KOPT-K1 (cell line): ENCODE results near the gene NUP210L.
A peak's percentile ranks its signal among the peaks of the same experiment; 100 is the strongest.
"Not testable (repeated sequence)": the region's sequence is repeated elsewhere in the genome, so short reads cannot be mapped to it uniquely, and the experiment has no call there.

Source experiments
- H3K27ac ChIP-seq: fragments of 200-600 bp; sonication (generic); 2 replicates; pipeline ENCODE4 v1.5.1; 2016; ENCODE audit warnings: antibody characterized with exemption, mild to moderate bottlenecking, low read depth, low read length; ENCODE audit not compliant: poor library complexity, severe bottlenecking
- H3K36me3 ChIP-seq: fragments of 200-600 bp; sonication (generic); 2 replicates; pipeline ENCODE4 v1.5.1; 2017; ENCODE audit warnings: antibody characterized with exemption, mild to moderate bottlenecking, low read length, moderate library complexity; ENCODE audit not compliant: insufficient read depth
- H3K9me3 ChIP-seq: fragments of 200-600 bp; sonication (generic); 2 replicates; pipeline ENCODE4 v1.5.1; 2017; ENCODE audit warnings: antibody characterized with exemption, low read length, mild to moderate bottlenecking; ENCODE audit not compliant: insufficient read depth, poor library complexity, severe bottlenecking

Gene NUP210L

DNA sequence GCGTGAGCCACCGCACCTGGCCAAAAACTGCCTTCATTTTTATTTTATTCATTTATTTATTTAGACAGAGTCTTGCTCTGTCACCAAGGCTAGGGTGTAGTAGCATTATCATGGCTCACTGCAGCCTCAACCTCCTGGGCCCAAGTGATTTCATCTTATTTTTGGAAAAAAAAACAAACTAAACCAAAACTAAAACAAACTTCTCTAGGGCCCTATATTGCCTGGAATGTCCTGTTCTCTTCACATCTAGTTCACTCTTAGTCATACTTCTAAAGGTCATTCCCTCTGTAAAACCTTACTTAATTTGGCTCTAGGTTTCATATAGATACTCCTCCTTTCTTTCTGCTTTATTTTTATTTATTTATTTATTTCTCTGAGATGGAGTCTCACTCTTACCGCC lies 148.7 kb downstream of the NUP210L start:
- H3K27ac ChIP-seq: no peak overlapping the region
- H3K36me3 ChIP-seq: no peaks in the 10 kb centered on the region
- H3K9me3 ChIP-seq: no peaks in the 10 kb centered on the region

DNA sequence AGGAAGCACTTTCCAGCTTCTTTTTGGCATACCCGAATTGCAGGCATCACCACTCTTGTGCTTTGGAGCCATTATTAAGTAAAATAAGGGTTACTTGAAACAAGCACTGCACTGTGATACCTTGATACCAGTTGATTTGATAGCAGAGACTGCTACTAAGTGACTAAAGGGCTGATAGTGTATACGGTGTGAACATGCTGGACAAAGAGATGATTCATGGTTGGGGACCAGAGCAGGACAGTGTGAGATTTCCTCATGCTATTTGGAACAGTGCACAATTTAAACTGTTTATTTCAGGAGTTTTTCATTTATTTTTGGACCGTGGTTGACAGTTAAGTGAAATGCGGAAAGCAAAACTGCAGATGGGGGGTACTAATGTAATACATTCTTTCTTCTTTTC lies 154.5 kb downstream of the NUP210L start:
- no peaks in the 10 kb centered on the region for H3K9me3 ChIP-seq
- H3K36me3 ChIP-seq: peaks cover 4% of the 10 kb centered on the region

DNA sequence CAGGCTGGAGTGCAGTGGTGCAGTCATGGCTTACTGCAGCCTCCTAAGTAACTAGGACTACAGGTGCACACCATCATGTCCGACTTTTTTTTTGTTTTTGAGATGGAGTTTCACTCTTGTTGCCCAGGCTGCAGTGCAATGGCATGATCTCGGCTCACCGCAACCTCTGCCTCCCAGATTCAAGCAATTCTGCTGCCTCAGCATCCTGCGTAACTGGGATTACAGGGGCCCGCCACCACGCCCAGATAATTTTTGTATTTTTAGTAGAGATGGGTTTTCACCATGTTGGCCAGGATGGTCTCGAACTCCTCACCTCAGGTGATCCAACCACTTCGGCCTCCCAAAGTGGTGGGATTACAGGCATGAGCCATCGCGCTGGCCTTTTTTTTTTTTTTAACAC lies 158.0 kb downstream of the NUP210L start:
- peaks cover 40% of the 10 kb centered on the region for H3K36me3 ChIP-seq
- not testable (repeated sequence) for H3K9me3 ChIP-seq, H3K27ac ChIP-seq

More for the DNA sequence above, 154.5 kb downstream of the NUP210L start:
- H3K27ac ChIP-seq: no peak overlapping the region

DNA sequence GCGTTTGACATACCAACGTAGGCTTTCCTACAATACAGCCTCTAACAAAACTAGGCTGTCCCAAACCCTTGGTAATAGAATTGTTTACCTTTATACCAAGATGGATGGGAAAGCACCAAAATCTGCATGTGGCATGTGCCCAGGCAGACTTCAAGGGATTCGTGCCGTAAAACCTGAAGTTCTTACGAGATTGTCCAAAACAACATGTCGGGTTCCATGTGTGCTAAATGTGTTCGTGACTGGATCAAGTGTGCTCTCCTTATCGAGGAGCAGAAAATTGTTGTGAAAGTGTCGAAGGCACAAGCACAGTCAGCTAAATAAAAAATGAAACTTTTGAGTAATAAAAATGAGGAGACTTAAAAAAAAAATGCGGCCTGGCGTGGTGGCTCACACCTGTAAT lies 159.2 kb downstream of the NUP210L start:
- Histone ChIP-seq H3K36me3 (peaks cover 50% of the 10 kb centered on the region), H3K27ac (no peak overlapping the region), H3K9me3 (no peaks in the 10 kb centered on the region)

DNA sequence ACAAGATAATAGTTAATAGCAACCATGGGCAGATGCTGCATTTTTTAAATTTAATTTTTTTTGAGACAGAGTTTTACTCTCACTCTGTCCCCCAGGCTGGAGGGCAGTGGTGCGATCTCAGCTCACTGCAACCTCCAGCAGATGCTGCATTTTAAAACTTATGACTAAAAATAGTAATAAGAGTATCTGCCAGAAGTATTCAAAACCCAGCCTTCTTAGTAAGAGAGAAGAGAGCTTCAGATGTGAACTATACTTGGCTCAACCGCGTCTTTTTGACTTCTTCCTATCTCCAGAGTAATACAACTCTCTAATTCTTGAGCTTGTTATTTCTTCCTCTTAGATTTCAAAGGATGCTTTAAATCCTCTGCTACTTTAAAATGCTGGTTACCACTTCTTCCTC lies 159.7 kb downstream of the NUP210L start:
- Histone ChIP-seq H3K36me3 (peaks cover 50% of the 10 kb centered on the region), H3K27ac (no peak overlapping the region), H3K9me3 (no peaks in the 10 kb centered on the region)

DNA sequence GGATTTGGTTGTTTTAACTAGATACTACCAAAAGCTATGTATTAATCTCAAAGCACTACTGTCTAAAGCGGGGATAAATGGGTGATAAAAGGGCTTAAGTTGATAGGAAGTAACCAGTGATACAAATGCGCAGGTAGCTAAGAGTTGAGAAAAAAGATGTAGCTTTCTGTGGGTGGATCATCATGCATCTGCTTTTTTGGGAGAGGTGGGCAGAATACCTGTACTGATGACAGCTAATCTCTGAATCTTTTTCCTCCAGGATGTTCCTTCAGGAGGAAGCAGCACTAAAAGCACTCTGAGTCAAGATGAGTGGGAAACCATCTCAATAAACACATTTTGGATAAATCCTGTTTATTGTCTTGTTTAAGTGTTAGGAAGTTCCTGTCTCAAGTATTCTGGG lies 163.1 kb downstream of the NUP210L start:
- peaks cover 50% of the 10 kb centered on the region for H3K36me3 ChIP-seq
- H3K27ac ChIP-seq: peak overlapping the region; percentile 93

DNA sequence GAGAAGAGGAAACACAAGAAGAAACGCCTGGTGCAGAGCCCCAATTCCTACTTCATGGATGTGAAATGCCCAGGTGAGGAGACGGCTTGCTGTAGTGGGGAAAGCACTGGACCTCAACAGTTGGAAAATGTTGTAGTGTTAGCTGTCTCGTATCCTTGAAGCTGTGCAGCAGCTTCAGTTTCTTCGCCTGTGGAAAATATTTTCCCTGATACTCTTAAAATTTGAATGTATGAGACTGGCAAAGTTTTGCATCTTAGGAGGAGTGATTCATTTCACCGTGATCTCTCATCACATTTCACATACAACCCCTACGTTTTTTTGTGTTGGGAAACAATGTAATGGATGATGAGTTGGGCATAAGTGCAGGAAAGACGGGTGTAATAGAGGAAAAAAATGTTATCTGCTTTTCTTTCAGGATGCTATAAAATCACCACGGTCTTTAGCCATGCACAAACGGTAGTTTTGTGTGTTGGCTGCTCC lies 163.7 kb downstream of the NUP210L start:
- Histone ChIP-seq H3K9me3 (no peaks in the 10 kb centered on the region), H3K36me3 (peaks cover 50% of the 10 kb centered on the region), H3K27ac (peak overlapping the region; percentile 93)

More for the DNA sequence above, 163.1 kb downstream of the NUP210L start:
- no peaks in the 10 kb centered on the region for H3K9me3 ChIP-seq

DNA sequence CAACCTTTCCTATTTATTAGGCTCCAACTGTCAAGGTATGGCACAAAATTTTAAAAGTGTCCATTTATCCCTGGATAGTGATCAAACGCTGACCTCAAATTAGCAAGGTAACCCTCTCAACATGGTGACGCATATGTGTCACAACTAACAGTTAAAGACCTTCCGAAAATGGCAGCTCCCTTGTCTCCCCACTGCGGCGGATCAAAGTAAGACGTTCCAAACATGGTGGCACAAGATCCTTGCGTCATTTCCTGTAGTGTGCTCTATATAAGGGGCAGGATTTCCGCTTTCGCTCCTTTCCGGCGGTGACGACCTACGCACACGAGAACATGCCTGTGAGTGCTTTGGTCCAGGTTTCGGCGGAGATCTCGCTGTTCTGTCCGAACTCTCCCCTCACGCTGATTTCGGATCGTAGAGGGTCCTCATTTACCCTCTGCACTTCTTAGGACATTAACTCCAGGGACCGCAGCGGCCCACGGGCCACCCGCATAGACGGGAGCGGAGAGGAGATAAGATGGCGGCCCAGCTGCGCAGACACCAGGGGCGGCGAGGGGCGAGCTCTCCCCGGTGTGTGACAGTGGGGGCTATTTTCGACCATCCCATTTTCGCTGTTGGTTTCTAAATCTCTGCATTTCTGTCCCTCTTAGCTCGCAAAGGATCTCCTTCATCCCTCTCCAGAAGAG lies 164.3 kb downstream of the NUP210L start, which contains the start of gene RPS27:
Gene RPS27 (plus strand): TSS at position 295 of the 683 bp plus-strand sequence. CDS start 35 bp downstream, at position 330.
- peak within 1 kb of the TSS; percentile 93 for H3K27ac ChIP-seq
- H3K36me3 ChIP-seq: peaks cover 47% of the 10 kb centered on the region
- no peaks in the 10 kb centered on the region for H3K9me3 ChIP-seq

DNA sequence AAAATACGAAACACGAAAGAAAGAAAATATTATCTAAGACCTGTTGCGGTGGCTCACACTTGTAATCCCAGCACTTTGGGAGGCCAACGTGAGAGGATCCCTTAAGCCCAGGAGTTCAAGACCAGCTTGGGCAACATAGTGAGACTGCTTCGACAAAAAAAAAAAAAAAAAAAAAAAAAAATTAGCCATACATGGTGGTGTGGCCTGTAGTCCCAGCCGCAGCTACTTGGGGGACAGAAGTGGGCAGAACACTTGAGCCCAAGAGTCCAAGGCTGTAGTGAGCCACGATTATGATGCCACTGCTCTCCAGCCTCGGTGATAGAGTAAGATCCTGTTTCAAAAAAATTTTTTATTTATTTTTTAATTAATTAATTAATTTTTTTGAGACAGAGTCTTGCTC lies 167.3 kb downstream of the NUP210L start:
- Histone ChIP-seq H3K36me3 (peaks cover 17% of the 10 kb centered on the region), H3K27ac (no peak overlapping the region), H3K9me3 (no peaks in the 10 kb centered on the region)

DNA sequence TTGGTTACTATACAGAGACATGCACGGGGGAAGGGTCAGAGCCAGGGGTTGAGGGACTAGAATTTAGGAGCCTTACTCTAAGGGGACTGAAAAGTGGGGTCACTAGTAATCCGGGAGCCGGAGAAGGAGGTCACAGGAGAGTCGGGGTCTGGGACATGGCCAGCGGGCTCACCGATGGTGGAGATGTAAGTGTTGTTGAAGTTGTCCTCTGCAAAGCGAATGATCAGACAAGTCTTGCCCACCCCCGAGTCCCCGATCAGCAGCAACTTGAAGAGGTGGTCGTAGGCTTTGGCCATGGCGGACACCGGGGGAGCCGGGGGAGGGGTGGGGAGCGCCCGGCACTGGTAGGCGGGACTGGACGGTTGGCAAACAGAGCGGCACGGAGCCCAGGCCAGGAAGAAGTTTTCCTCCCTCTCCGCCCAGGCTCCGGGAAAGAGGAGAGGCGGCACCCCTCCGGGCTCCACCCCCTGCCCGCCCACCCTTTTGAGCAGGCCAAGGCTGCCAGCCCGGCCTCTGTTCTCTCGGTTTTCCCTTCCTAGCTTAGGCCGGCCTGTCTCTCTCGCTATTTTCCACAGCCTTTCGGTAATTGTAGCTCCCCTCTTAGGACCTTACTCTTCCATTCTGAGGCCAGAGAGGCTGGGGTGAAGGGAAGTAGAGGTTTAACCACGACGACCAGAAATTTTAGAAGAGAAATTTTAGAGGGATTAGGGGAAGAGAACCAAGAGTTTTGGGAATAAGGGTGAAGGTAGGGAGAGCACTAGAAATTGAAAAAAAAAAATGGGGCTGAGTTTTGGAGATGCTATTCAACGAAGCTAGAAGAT lies 168.7 kb downstream of the NUP210L start, which contains the start of gene RAB13:
Gene RAB13 (minus strand): TSS at position 399 of the 821 bp plus-strand sequence. CDS start 103 bp downstream, at position 296.
- Histone ChIP-seq H3K27ac (peak within 1 kb of the TSS; percentile 4), H3K36me3 (peaks cover 3% of the 10 kb centered on the region), H3K9me3 (no peaks in the 10 kb centered on the region)

DNA sequence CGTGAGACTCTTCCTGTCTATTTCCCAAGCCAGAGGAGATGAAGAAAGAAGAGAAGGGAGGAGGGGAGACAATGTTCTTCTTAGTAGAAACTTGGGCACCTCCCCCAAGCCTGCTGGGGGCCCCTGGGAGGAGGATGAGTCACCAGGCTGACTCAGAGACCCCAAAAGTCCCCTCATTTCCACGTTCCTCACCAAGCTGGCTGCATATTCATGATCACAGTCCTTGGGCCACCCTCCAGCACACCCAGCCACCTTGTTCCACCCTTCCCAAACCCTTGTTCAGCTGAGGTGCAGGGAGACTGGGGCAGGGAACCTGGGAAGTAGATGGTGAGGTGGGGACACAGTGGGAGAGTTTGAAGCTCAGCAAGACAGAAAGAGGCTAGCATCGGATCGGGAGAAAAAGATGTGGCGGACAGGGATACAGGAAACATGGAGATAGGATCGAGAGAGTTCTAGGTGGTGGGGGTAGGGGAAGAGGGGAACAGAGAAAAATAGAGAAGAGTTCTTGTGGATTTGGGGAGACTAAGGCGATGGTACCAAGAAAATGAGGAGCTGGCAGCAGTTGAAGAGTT lies 169.4 kb downstream of the NUP210L start:
- Histone ChIP-seq H3K9me3 (no peaks in the 10 kb centered on the region), H3K27ac (no peak overlapping the region), H3K36me3 (no peaks in the 10 kb centered on the region)

DNA sequence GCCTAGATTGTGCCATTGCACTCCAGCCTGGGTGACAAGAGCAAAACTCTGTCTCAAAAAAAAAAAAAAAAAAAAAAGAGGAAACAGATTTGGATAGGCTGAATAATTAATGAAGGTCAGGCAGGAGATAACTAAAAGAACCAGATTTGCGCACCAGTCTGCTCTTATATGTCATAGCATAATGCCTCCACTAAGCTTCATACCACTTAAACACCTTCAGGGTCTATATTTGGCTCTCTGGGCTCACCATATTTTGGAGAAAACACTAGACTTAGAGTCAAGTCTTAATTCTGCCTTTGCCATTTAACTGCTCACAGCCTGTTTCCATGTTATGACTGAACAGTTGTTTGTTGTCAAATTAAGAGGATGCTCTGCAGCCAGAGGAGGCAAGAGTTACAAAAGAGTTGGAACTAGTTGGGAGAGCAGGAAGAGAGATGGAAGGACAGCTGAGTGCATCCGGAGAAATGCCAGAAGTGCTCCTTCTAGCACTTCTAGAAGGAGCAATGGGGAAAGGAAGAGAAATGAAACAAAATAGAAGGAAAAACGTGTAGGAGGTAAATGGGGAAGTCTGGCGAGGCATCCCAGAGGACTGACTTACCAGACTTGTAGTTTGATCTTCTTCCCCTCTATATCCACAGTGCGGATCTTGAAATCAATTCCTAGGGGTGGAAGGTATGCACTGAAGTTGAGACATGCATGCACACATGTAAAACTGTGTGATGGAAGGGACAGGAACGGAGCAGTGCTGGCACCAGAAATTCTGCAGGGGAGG lies 170.6 kb downstream of the NUP210L start:
- Histone ChIP-seq H3K36me3 (no peaks in the 10 kb centered on the region), H3K27ac (no peak overlapping the region), H3K9me3 (no peaks in the 10 kb centered on the region)

DNA sequence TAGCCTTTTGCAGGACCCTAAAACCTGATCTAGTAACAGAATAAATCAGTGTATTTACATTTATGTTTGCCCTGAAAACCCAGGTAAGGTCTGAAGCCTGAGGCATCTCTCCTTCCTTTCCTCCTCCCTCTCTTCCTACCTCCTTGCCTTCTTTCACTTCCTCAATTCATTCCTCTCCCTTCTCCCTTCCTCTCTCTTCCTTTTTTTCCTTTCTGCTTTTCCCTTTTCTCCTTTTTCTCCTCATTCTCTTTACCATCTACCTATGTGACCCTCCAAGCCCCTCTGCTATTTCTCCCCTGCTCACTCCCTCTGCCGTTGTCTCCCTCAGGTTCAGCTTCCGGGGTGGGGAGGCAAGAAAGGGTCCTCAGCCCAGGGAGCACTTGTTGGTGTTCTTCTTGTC lies 173.1 kb downstream of the NUP210L start:
- H3K36me3 ChIP-seq, H3K9me3 ChIP-seq, H3K27ac ChIP-seq: not testable (repeated sequence)

DNA sequence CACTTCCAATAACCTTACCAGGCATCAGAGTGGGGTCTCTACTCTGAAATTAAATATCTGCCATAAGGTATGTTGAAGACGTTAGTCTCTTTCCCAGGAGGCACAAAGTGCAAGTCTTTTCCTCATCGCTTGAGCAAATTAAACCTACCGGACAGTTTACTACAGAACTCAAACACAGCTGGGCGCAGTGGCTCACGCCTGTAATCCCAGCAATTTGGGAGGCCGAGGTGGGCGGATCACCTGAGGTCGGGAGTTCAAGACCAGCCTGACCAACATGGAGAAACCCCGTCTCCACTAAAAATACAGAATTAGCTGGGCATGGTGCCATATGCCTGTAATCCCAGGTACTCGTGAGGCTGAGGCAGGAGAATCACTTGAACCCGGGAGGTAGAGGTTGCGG lies 175.8 kb downstream of the NUP210L start:
- H3K9me3 ChIP-seq, H3K27ac ChIP-seq: not testable (repeated sequence)

More for the DNA sequence above, 175.8 kb downstream of the NUP210L start:
- H3K36me3 ChIP-seq: peaks cover 23% of the 10 kb centered on the region
